OCI-LY3 (cell line): ENCODE data around the gene PLGRKT.

ENCODE experiments used
- EZH2phosphoT487 ChIP-seq: fragments of 200-600 bp; shearing (Covaris generic); IDR thresholded peaks from 2 replicates; pipeline ENCODE4 v1.6.1; 2018; ENCODE audit warnings: antibody characterized with exemption, mixed run types, low read depth
- TF ChIP-seq, protein P1 (sequence below): fragments of 200-600, 300-600 bp; sonication (generic); IDR thresholded peaks from 2 replicates; pipeline ENCODE4 v1.5.1; 2014; ENCODE audit warnings: antibody characterized with exemption, low read length, low read depth

DNA sequence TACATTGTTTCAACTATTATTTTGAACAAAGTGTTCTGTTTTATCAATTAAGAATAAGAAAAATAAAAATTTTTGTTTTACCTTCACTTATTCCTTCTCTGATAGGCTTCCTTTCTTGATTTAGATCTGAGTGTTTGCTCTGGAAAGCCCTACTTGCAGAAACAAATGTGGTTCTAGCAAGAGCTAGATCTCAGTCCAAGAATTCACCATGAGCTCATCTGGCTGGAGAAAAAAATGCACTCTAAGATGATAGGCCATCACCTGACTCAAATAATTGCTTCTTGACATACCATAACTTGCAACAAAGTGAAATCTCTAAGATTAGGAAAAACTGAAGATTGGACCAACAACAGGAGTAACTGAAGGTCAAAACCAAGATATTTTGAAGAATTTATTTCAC is 126.9 kb downstream of the PLGRKT start:
- TF ChIP-seq, protein P1, sequence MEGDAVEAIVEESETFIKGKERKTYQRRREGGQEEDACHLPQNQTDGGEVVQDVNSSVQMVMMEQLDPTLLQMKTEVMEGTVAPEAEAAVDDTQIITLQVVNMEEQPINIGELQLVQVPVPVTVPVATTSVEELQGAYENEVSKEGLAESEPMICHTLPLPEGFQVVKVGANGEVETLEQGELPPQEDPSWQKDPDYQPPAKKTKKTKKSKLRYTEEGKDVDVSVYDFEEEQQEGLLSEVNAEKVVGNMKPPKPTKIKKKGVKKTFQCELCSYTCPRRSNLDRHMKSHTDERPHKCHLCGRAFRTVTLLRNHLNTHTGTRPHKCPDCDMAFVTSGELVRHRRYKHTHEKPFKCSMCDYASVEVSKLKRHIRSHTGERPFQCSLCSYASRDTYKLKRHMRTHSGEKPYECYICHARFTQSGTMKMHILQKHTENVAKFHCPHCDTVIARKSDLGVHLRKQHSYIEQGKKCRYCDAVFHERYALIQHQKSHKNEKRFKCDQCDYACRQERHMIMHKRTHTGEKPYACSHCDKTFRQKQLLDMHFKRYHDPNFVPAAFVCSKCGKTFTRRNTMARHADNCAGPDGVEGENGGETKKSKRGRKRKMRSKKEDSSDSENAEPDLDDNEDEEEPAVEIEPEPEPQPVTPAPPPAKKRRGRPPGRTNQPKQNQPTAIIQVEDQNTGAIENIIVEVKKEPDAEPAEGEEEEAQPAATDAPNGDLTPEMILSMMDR, result no peak
- no peak for TF ChIP-seq EZH2phosphoT487
